Measurements from ENCODE around the gene MEGF11. TPM values are rescaled to one million over a fixed set of nuclear protein-coding genes. Genes with fewer than 3 reads are reported as not detected.

MEGF11 gene
- total RNA-seq, 2 donors from 2014 or later = not detected

GRCh38 chr15:66212563-66212921, 41.0 kb downstream of the MEGF11 start:
- Mint-ChIP-seq H3K27me3 (no peaks in the 10 kb centered on the region), H3K4me3 (no peak overlapping the region), H3K4me1 (no peaks in the 10 kb centered on the region), H3K27ac (no peak overlapping the region), H3K36me3 (ENCODE audit: low read depth) (no peaks in the 10 kb centered on the region)
- H3K9me3 ChIP-seq (ENCODE audit: control insufficient read depth, low read length, poor library complexity, severe bottlenecking) = peaks cover 2% of the 10 kb centered on the region
- no peak for DNase-seq
- ATAC-seq = no peak

- Mint-ChIP-seq H3K27ac (no peak overlapping the region), H3K4me1 (no peaks in the 10 kb centered on the region), H3K27me3 (no peaks in the 10 kb centered on the region), H3K36me3 (ENCODE audit: low read depth) (no peaks in the 10 kb centered on the region), H3K4me3 (no peak overlapping the region)
- peaks cover 2% of the 10 kb centered on the region for H3K9me3 ChIP-seq (ENCODE audit: control insufficient read depth, low read length, poor library complexity, severe bottlenecking)
- ATAC-seq = no peak
- no peak for DNase-seq
Measured at GRCh38 chr15:66211670-66212562, 41.6 kb downstream of the MEGF11 start.

DNA sequence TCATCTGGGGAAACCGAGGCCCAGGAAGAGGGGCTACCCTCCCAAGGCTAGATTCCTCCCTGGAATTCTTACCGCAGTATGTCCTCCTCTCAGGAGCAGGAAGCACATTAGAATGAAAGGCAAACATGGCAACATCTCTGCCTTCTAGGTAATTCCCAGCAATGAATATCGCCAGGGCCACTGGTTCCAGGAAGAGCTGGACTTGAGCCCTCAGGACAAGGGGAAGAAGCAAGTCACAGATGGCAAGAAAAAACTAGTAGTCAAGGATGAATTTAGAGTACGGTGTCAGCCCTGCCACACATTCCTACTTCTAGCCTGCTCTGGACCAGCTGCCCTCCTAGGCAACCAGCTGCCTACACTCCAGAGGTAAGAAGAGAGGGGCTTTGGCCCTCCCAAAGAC, 42.9 kb downstream of the MEGF11 start:
- peaks cover 2% of the 10 kb centered on the region for H3K9me3 ChIP-seq (ENCODE audit: control insufficient read depth, low read length, poor library complexity, severe bottlenecking)
- H3K4me1 Mint-ChIP-seq = no peaks in the 10 kb centered on the region
- no peak overlapping the region for H3K27ac Mint-ChIP-seq
- no peak overlapping the region for H3K4me3 Mint-ChIP-seq
- DNase-seq (no peak), ATAC-seq (no peak)
- peaks cover 1% of the 10 kb centered on the region for H3K27me3 Mint-ChIP-seq
- H3K36me3 Mint-ChIP-seq (ENCODE audit: low read depth) = no peaks in the 10 kb centered on the region

DNA sequence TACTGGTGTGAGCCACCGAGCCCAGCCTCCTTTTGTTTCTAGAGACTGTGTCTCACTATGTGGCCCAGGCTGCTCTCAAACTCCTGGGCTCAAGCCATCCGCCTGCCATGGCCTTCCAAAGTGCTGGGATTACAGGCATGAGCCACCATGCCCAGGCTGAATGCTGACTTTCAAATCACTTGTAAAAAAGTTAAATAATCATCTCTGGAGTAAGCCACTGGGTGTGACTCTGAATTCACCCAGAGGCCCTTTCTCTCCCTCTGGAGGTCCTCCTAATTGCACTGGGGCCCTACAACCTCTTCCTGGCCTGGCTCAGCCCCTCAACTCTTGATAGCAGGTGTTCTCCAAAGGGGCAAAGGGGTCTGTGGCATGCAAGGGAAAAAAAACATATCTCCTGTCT, 54.8 kb downstream of the MEGF11 start:
- Mint-ChIP-seq H3K27ac (no peak overlapping the region), H3K4me1 (no peaks in the 10 kb centered on the region), H3K4me3 (no peak overlapping the region), H3K36me3 (ENCODE audit: low read depth) (no peaks in the 10 kb centered on the region), H3K27me3 (peaks cover 58% of the 10 kb centered on the region)
- DNase-seq = no peak
- ATAC-seq = no peak
- H3K9me3 ChIP-seq (ENCODE audit: control insufficient read depth, low read length, poor library complexity, severe bottlenecking) = no peaks in the 10 kb centered on the region

DNA sequence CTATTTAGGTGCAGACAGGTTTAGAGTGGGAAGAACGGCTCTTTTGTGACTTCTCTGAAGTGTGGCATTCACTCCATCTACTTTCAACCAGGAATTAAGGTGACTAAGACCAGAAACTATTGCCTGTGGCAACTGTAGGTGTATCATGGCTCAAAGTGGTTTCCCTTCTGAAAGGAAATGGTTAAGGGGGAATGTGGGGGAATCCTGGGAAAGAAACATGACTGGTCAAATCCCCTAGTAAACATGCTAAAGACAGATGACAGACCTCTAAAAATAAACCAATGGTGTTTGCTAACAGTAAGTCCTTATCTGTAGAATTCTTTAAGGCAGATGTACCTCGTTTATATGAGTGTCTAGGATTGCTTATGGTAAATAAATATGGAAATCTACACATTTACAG, 56.9 kb downstream of the MEGF11 start:
- no peak overlapping the region for H3K4me3 Mint-ChIP-seq
- no peak for ATAC-seq
- H3K4me1 Mint-ChIP-seq = no peaks in the 10 kb centered on the region

DNA sequence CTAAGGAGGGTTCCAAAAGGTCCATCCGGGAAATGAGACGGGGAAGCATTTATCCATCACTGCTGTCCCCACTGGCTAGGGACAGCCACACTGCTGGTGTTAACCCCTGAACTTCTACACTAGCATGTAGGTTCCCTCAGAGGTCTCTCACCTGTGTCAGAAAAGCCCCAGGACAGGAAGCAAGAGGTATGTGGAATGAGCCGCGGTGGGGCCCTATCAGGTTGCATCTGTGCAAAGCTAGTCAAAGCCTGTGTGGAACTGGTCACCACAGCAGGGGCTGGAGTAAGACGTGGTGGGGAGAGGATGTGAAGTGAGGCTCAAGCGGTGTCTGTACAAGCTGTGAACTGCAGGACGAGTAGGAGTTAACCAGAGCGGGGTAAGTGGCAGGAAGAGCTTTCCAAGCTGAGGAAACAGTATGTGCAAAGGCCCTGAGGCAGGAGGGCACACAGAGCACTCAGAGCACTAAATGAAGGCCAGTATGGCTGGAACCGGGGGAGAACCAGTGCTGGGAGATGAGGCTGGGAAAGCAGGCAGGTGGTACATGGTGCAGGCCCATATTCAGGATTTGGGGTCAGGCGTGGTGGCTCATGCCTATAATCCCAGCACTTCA, 57.8 kb downstream of the MEGF11 start:
- no peak overlapping the region for H3K4me3 Mint-ChIP-seq
- no peaks in the 10 kb centered on the region for H3K4me1 Mint-ChIP-seq
- H3K36me3 Mint-ChIP-seq (ENCODE audit: low read depth) = no peaks in the 10 kb centered on the region
- H3K27me3 Mint-ChIP-seq = peaks cover 49% of the 10 kb centered on the region
- peak overlapping the region; percentile 64 for H3K27ac Mint-ChIP-seq
- DNase-seq (no peak), ATAC-seq (no peak)
- H3K9me3 ChIP-seq (ENCODE audit: control insufficient read depth, low read length, poor library complexity, severe bottlenecking) = no peaks in the 10 kb centered on the region

More for the DNA sequence above, 56.9 kb downstream of the MEGF11 start:
- Mint-ChIP-seq H3K27ac (no peak overlapping the region), H3K27me3 (peaks cover 50% of the 10 kb centered on the region), H3K36me3 (ENCODE audit: low read depth) (no peaks in the 10 kb centered on the region)
- DNase-seq = no peak
- H3K9me3 ChIP-seq (ENCODE audit: control insufficient read depth, low read length, poor library complexity, severe bottlenecking) = no peaks in the 10 kb centered on the region

- Mint-ChIP-seq H3K27ac (no peak overlapping the region), H3K27me3 (peaks cover 43% of the 10 kb centered on the region), H3K4me3 (no peak overlapping the region), H3K36me3 (ENCODE audit: low read depth) (no peaks in the 10 kb centered on the region), H3K4me1 (peaks cover 2% of the 10 kb centered on the region)
- no peak for DNase-seq
- no peaks in the 10 kb centered on the region for H3K9me3 ChIP-seq (ENCODE audit: control insufficient read depth, low read length, poor library complexity, severe bottlenecking)
- ATAC-seq = no peak
Measured at GRCh38 chr15:66193066-66193465, 60.5 kb downstream of the MEGF11 start.

GRCh38 chr15:66190746-66191145, 62.8 kb downstream of the MEGF11 start:
- Mint-ChIP-seq H3K4me3 (no peak overlapping the region), H3K4me1 (peaks cover 2% of the 10 kb centered on the region), H3K27me3 (peaks cover 51% of the 10 kb centered on the region), H3K27ac (no peak overlapping the region), H3K36me3 (ENCODE audit: low read depth) (no peaks in the 10 kb centered on the region)
- DNase-seq (no peak), ATAC-seq (no peak)
- no peaks in the 10 kb centered on the region for H3K9me3 ChIP-seq (ENCODE audit: control insufficient read depth, low read length, poor library complexity, severe bottlenecking)

DNA sequence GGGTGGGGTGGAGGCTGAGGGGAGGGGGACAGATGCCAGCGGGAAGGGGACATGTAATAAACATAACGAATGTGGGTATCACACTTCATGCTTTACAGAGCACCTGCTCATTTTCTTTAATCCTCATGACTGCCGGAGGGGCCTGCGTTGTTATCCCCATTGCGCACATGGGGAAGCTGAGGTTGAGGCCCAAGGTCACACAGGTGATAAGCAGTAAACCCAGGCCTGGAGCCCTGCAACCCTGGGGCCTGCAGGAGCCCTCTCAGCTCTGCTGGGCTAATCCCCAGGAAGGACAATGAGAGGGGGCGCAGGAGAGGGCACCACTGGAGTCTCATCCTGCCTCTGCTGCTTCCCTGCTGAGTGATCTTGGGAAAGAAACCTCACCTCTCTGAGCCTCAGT, 64.3 kb downstream of the MEGF11 start:
- peaks cover 5% of the 10 kb centered on the region for H3K4me1 Mint-ChIP-seq
- ATAC-seq (no peak), DNase-seq (no peak)
- H3K9me3 ChIP-seq (ENCODE audit: control insufficient read depth, low read length, poor library complexity, severe bottlenecking) = no peaks in the 10 kb centered on the region
- H3K27ac Mint-ChIP-seq = no peak overlapping the region
- H3K36me3 Mint-ChIP-seq (ENCODE audit: low read depth) = peaks cover under 1% of the 10 kb centered on the region
- H3K4me3 Mint-ChIP-seq = no peak overlapping the region
- peaks cover 59% of the 10 kb centered on the region for H3K27me3 Mint-ChIP-seq

DNA sequence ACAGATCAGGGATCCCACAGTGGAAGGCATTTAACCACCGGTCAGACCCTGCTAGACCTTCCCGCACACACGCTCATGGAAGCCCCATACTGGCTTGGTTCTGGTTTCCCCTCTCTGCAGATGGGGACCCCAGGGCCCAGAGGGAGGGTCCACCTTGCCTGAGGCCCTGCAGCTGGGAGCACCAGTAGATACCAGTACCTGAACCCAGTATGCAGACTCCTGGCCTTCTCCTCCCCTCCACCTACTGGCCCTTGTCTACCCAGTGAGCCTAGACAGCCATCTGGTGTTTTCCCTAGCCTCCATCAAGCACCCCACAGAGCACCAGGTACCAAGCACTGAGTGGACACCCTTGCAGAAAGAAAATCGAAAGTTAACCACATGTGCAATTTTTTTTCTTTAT, 65.1 kb downstream of the MEGF11 start:
- peaks cover 62% of the 10 kb centered on the region for H3K27me3 Mint-ChIP-seq
- H3K4me1 Mint-ChIP-seq = peaks cover 6% of the 10 kb centered on the region
- no peaks in the 10 kb centered on the region for H3K9me3 ChIP-seq (ENCODE audit: control insufficient read depth, low read length, poor library complexity, severe bottlenecking)
- H3K27ac Mint-ChIP-seq = no peak overlapping the region
- no peak overlapping the region for H3K4me3 Mint-ChIP-seq
- DNase-seq = no peak
- H3K36me3 Mint-ChIP-seq (ENCODE audit: low read depth) = peaks cover 2% of the 10 kb centered on the region
- ATAC-seq = no peak

- ATAC-seq = no peak
- H3K27ac Mint-ChIP-seq = no peak overlapping the region
Measured at GRCh38 chr15:66187271-66187670, 66.3 kb downstream of the MEGF11 start.

GRCh38 chr15:66186049-66186825, 67.3 kb downstream of the MEGF11 start:
- DNase-seq = no peak
- Mint-ChIP-seq H3K4me1 (peaks cover 6% of the 10 kb centered on the region), H3K36me3 (ENCODE audit: low read depth) (peaks cover 2% of the 10 kb centered on the region), H3K27ac (no peak overlapping the region), H3K27me3 (peaks cover 78% of the 10 kb centered on the region), H3K4me3 (no peak overlapping the region)
- ATAC-seq = no peak
- no peaks in the 10 kb centered on the region for H3K9me3 ChIP-seq (ENCODE audit: control insufficient read depth, low read length, poor library complexity, severe bottlenecking)

More at GRCh38 chr15:66187271-66187670, 66.3 kb downstream of the MEGF11 start:
- DNase-seq = no peak
- H3K36me3 Mint-ChIP-seq (ENCODE audit: low read depth) = peaks cover 2% of the 10 kb centered on the region
- peaks cover 74% of the 10 kb centered on the region for H3K27me3 Mint-ChIP-seq
- no peaks in the 10 kb centered on the region for H3K9me3 ChIP-seq (ENCODE audit: control insufficient read depth, low read length, poor library complexity, severe bottlenecking)
- peaks cover 6% of the 10 kb centered on the region for H3K4me1 Mint-ChIP-seq
- no peak overlapping the region for H3K4me3 Mint-ChIP-seq

Measured in T-helper 17 cell (primary cell).